Epithelial cell of esophagus (primary cell): ENCODE measurements around the gene MLST8.

Experiments used
- DNase-seq: peaks from one replicate; pipeline ENCODE4 v3.0.0; 2010; ENCODE audit warnings: low read depth
- H3K4me3 ChIP-seq: 2 replicates; pipeline ENCODE4 v1.5.1; 2011; ENCODE audit warnings: mild to moderate bottlenecking, low read length, control low read depth
- CTCF ChIP-seq: IDR thresholded peaks from 2 replicates; pipeline ENCODE4 v1.5.1; 2011; ENCODE audit warnings: low read depth, mild to moderate bottlenecking, low read length, control low read depth, inconsistent platforms; ENCODE audit not compliant: insufficient read depth; ENCODE audit errors: missing control alignments

MLST8 gene

GRCh38 chr16:2195322-2196161 is 9.7 kb upstream of the MLST8 start:
- peak overlapping the region; percentile 27 for H3K4me3 ChIP-seq
- DNase-seq = no peak
- TF ChIP-seq CTCF = no peak

- peak within 1 kb of the TSS; percentile 27 for H3K4me3 ChIP-seq
- no peak for DNase-seq
- TF ChIP-seq CTCF = no peak
These were observed 8.9 kb upstream of the MLST8 start, which contains the start of gene CASKIN1 for GRCh38 chr16:2196162-2196980. Gene CASKIN1, minus strand, starts transcription at chr16:2196605. Its CDS starts 173 bp downstream, at chr16:2196432.

- no peak for DNase-seq
- H3K4me3 ChIP-seq = no peak overlapping the region
- TF ChIP-seq CTCF = no peak
These were observed 8.2 kb upstream of the MLST8 start for GRCh38 chr16:2196981-2197511.

- no peak for DNase-seq
- no peak for TF ChIP-seq CTCF
- H3K4me3 ChIP-seq = no peak overlapping the region
These were observed 7.5 kb upstream of the MLST8 start for GRCh38 chr16:2197765-2198164.

GRCh38 chr16:2198283-2198682 is 7.0 kb upstream of the MLST8 start:
- no peak for DNase-seq
- H3K4me3 ChIP-seq = no peak overlapping the region
- no peak for TF ChIP-seq CTCF

- no peak overlapping the region for H3K4me3 ChIP-seq
- no peak for DNase-seq
- TF ChIP-seq CTCF = no peak
These were observed 6.2 kb upstream of the MLST8 start for GRCh38 chr16:2199095-2199494.
